Esophagus (tissue), 2 donors: Measurements from ENCODE around the gene MYG1. TPM values are rescaled to one million over a fixed set of nuclear protein-coding genes. Genes with fewer than 3 reads are reported as not detected.
A peak's percentile ranks its signal among the peaks of the same experiment; 100 is the strongest.

Experiments used
- H3K27ac ChIP-seq, 2 donors: one replicate each; pipeline ENCODE4 v1.5.1; 2013; ENCODE audit warnings: low read depth in 2 of 2, mild to moderate bottlenecking in 2 of 2, inconsistent platforms in 1 of 2, low read length in 1 of 2, moderate library complexity in 1 of 2
- H3K27me3 ChIP-seq, 2 donors: one replicate each; pipeline ENCODE4 v1.6.1; 2013; ENCODE audit warnings: low read length in 2 of 2, control low read depth in 1 of 2, mild to moderate bottlenecking in 1 of 2; ENCODE audit not compliant: insufficient read depth in 2 of 2, control insufficient read depth in 1 of 2
- H3K36me3 ChIP-seq, 2 donors: one replicate each; pipeline ENCODE4 v1.6.1; 2013; ENCODE audit warnings: low read length in 1 of 2; ENCODE audit not compliant: control insufficient read depth in 2 of 2, insufficient read depth in 2 of 2
- H3K4me1 ChIP-seq, 2 donors: one replicate each; pipeline ENCODE4 v1.6.1; 2013; ENCODE audit warnings: low read length in 1 of 2; ENCODE audit not compliant: control insufficient read depth in 2 of 2, insufficient read depth in 2 of 2
- H3K4me3 ChIP-seq, 2 donors: one replicate each; pipeline ENCODE4 v1.5.1; 2013; ENCODE audit warnings: low read length in 2 of 2, mild to moderate bottlenecking in 2 of 2, low read depth in 1 of 2, moderate library complexity in 1 of 2
- H3K9me3 ChIP-seq, 2 donors: one replicate each; pipeline ENCODE4 v1.6.1; 2013; ENCODE audit warnings: mild to moderate bottlenecking in 2 of 2, low read depth in 1 of 2, low read length in 1 of 2, moderate library complexity in 1 of 2; ENCODE audit not compliant: control insufficient read depth in 2 of 2, insufficient read depth in 1 of 2
- WGBS, 2 donors: extraction: QIAGEN DNeasy Blood & Tissue Kit; methylation state at CpG; one replicate each; pipeline ENCODE4 v1.1.7; 2013; 5-methylcytosine and 5-hydroxymethylcytosine counted together
- polyA plus RNA-seq, 2 donors: library from polyadenylated mRNA; stranded (reverse); fragments of 200-250 nt; gene quantifications; one replicate each; pipeline ENCODE4 v1.2.3, GENCODE V29; 2013
- donor health status: healthy with polysubstance abuse.
- donor health status: Bipolar disorder and iron deficiency.

MYG1 gene
- polyA plus RNA-seq, 2 donors: 41.8 to 75.0 TPM

- no peaks in the 10 kb centered on the region for H3K36me3 ChIP-seq
- peak overlapping the region; percentile 56 for H3K4me3 ChIP-seq
- H3K27me3 ChIP-seq: no peaks in the 10 kb centered on the region
- WGBS, 2 donors: 0 to 1% methylated on average over 26 to 50 of the region's 50 CpGs
- H3K4me1 ChIP-seq: no peaks in the 10 kb centered on the region
- no peaks in the 10 kb centered on the region for H3K9me3 ChIP-seq
- H3K27ac ChIP-seq: peak overlapping the region; percentile 78 to 82
Observed at GRCh38 chr12:53344824-53345485, 45.5 kb downstream of the MYG1 start.

- Histone ChIP-seq H3K27ac (peak overlapping the region; percentile 78 to 82), H3K4me1 (no peaks in the 10 kb centered on the region), H3K4me3 (peak overlapping the region in 1 of 2 donors; percentile 56), H3K36me3 (no peaks in the 10 kb centered on the region), H3K27me3 (no peaks in the 10 kb centered on the region), H3K9me3 (no peaks in the 10 kb centered on the region)
- 35 to 37% methylated on average over 10 of the region's 10 CpGs for WGBS, 2 donors
Observed at GRCh38 chr12:53345486-53346188, 46.1 kb downstream of the MYG1 start.

DNA sequence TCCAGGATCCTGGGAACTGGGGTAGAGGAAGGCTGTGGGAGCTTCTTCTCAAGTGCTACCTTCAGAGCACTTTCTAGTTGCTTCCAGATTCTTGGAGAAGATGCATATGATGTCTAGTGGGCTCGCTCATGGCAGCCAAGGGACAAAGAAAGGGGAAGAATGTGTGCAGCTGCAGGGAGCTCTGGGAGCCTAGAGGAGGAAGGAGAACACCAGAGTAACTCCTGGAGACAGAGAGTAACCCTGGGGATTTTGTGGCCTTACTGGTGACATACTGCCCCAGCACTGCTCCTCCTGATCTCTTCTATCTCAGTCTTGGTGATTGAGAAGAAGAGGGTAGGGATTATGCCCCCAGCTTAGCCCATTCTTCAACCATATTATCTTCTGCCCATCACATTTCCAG lies 47.0 kb downstream of the MYG1 start:
- no peaks in the 10 kb centered on the region for H3K4me1 ChIP-seq
- WGBS, 2 donors: 91 to 92% methylated on average over 1 of the region's 1 CpG
- no peaks in the 10 kb centered on the region for H3K27me3 ChIP-seq
- no peak overlapping the region for H3K4me3 ChIP-seq
- H3K27ac ChIP-seq: no peak overlapping the region
- no peaks in the 10 kb centered on the region for H3K9me3 ChIP-seq
- H3K36me3 ChIP-seq: no peaks in the 10 kb centered on the region

DNA sequence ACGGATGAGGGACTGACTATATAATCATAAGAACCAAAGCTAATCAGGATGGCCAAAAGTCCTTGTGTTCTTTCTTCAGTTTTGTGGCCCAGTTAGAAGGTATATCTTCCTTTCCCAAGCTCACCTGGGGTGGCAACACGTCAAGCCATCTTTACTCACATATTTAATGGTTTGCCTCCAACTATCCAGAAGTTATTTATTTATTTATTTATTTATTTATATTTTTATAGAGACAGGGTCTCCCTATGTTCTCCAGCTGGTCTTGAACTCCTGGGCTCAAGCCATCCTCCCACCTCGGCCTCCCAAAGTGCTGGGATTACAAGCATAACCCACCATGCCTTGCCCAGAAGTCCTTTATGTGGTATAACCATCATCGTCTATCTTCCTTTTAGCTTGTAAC lies 48.4 kb downstream of the MYG1 start:
- WGBS, 2 donors: 84 to 91% methylated on average over 4 of the region's 4 CpGs
- H3K27me3 ChIP-seq: no peaks in the 10 kb centered on the region

DNA sequence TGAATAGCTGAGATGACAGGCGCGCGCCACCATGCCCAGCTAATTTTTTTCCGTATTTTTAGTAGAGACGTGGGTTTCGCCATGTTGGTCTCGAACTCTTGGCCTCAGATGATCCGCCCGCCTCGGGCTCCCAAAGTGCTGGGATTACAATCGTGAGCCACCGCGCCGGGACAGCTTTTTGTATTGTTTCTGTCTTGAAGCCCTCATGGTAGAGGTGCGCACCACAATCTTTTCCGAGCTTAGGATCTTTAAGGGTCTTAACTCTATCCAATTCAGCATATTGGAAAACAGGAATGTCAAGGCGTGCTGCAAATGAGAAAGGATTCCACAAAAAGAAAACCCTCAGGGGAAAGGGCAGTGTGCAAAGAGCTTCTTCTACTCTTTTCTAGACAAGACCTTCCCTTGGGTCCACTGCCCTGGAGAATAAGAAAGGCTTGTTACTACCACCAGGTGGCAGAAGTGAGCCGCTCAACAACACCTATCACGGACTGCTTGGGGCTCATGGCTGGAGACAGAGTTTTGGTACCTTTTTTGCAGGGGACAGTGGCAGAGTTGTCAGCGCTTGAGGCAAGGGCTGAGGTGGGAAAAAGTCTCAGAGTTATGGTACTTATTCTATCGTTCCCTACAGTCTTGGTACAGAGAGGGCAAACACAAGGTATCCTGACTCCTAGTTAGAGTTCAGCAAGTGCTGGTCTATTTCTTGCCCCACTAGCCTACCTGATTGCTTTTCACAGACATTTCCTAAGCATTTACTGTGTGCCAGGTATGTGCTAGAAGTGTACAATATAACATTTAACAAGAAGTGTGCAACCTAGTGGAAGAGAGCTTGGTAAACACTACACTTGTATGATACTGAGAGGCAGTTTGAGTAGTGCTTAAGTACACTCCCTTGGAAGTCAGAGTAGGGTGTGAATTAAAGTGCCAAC lies 53.1 kb downstream of the MYG1 start:
- 57 to 61% methylated on average over 21 of the region's 21 CpGs for WGBS, 2 donors
- no peaks in the 10 kb centered on the region for H3K27me3 ChIP-seq
- no peaks in the 10 kb centered on the region for H3K9me3 ChIP-seq
- no peaks in the 10 kb centered on the region for H3K4me1 ChIP-seq
- H3K4me3 ChIP-seq: no peak overlapping the region
- H3K36me3 ChIP-seq: no peaks in the 10 kb centered on the region
- H3K27ac ChIP-seq: peak overlapping the region in 1 of 2 donors; percentile 30

More for the DNA sequence above, 48.4 kb downstream of the MYG1 start:
- Histone ChIP-seq H3K4me1 (no peaks in the 10 kb centered on the region), H3K4me3 (no peak overlapping the region), H3K27ac (no peak overlapping the region), H3K9me3 (no peaks in the 10 kb centered on the region), H3K36me3 (no peaks in the 10 kb centered on the region)

DNA sequence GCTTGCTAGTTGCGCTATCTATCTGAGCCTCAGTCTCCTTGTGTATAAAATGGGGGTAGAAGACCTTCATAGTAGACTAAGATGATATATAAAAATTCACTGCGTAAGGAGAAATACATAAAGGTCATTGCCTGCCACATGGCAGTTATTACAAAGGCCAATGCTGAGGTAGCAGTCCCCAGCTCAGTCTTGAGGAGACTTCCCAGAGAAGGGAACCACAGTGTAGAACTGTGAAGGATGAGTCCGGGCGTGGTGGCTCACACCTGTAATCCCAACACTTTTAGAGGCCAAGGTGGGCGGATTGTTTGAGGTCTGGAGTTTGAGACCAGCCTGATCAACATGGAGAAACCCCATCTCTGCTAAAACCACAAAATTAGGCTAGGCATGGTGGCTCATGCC lies 53.8 kb downstream of the MYG1 start:
- no peaks in the 10 kb centered on the region for H3K9me3 ChIP-seq
- H3K27ac ChIP-seq: peak overlapping the region in 1 of 2 donors; percentile 30
- H3K36me3 ChIP-seq: no peaks in the 10 kb centered on the region
- H3K4me1 ChIP-seq: no peaks in the 10 kb centered on the region
- no peak overlapping the region for H3K4me3 ChIP-seq
- WGBS, 2 donors: 83% methylated on average over 5 of the region's 5 CpGs
- H3K27me3 ChIP-seq: no peaks in the 10 kb centered on the region

DNA sequence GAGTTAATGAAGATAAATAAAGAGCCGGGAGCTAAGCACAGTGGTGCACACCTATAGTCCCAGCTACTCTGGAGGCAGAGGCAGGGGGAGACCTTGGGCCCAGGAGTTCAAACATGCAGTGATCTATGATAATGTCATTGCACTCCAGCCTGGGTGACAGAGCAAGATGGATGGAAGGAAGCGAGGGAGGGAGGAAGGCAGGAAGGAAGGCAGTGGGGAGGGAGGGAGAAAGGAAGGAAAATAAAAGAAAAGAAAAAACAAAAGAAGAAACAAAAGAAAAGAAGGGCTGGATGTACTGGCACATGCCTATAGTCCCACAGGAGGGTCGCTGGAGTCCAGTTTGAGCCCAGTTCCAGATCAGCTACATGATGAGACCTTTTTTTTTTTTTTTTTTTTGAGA lies 55.6 kb downstream of the MYG1 start:
- no peaks in the 10 kb centered on the region for H3K27me3 ChIP-seq
- H3K4me3 ChIP-seq: no peak overlapping the region
- H3K4me1 ChIP-seq: no peaks in the 10 kb centered on the region
- no peaks in the 10 kb centered on the region for H3K9me3 ChIP-seq
- peak overlapping the region in 1 of 2 donors; percentile 33 for H3K27ac ChIP-seq
- WGBS, 2 donors: 54 to 66% methylated on average over 3 of the region's 3 CpGs
- no peaks in the 10 kb centered on the region for H3K36me3 ChIP-seq

Other genes with a start within 250 kb of the MYG1 start
- 10 to 100 TPM; 32.9 to 48.6 TPM for gene TNS2, start 249.6 kb upstream of the MYG1 start, polyA plus RNA-seq
- 10 to 100 TPM; 16.1 to 24.1 TPM for gene SPRYD3, start 220.3 kb upstream of the MYG1 start, polyA plus RNA-seq
- 10 to 100 TPM; 40.8 to 59.1 TPM for gene IGFBP6, start 202.0 kb upstream of the MYG1 start, polyA plus RNA-seq
- gene SOAT2, start 196.2 kb upstream of the MYG1 start, polyA plus RNA-seq: under 1 TPM; 0.14 to 0.16 TPM
- 1 to 10 TPM; 4.7 to 5.3 TPM for gene ZNF740, start 119.0 kb upstream of the MYG1 start, polyA plus RNA-seq
- gene CSAD, start 118.8 kb upstream of the MYG1 start, polyA plus RNA-seq: 10 to 100 TPM; 25.6 to 63.7 TPM
- gene ITGB7, start 92.4 kb upstream of the MYG1 start, polyA plus RNA-seq: 1 to 10 TPM; 7.5 to 8.0 TPM
- gene RARG, start 67.5 kb upstream of the MYG1 start, polyA plus RNA-seq: 100 to 1,000 TPM in 1 of 2 donors, 10 to 100 TPM in 1; 84.8 to 104 TPM
- gene ESPL1, start 31.4 kb upstream of the MYG1 start, polyA plus RNA-seq: 10 to 100 TPM; 43.8 to 66.1 TPM
- gene PFDN5, start 4.2 kb upstream of the MYG1 start, polyA plus RNA-seq: 100 to 1,000 TPM; 612 to 762 TPM
- gene AAAS, start 21.9 kb downstream of the MYG1 start, polyA plus RNA-seq: 10 to 100 TPM; 31.4 to 41.2 TPM
- not detected for gene SP7, start 36.7 kb downstream of the MYG1 start, polyA plus RNA-seq
- gene SP1, start 80.5 kb downstream of the MYG1 start, polyA plus RNA-seq: 10 to 100 TPM; 21.6 to 22.3 TPM
- under 1 TPM in 1 of 2 donors, not detected in 1; 0.08 TPM for gene AMHR2, start 124.2 kb downstream of the MYG1 start, polyA plus RNA-seq
- gene PRR13, start 142.0 kb downstream of the MYG1 start, polyA plus RNA-seq: 100 to 1,000 TPM in 1 of 2 donors, 10 to 100 TPM in 1; 73.8 to 119 TPM
- gene PCBP2, start 152.4 kb downstream of the MYG1 start, polyA plus RNA-seq: 100 to 1,000 TPM; 330 to 344 TPM
- gene MAP3K12, start 199.8 kb downstream of the MYG1 start, polyA plus RNA-seq: 1 to 10 TPM; 6.2 to 8.5 TPM
- 10 to 100 TPM; 20.1 to 24.8 TPM for gene TARBP2, start 201.6 kb downstream of the MYG1 start, polyA plus RNA-seq
- gene NPFF, start 207.8 kb downstream of the MYG1 start, polyA plus RNA-seq: under 1 TPM in 1 of 2 donors, not detected in 1; 0.12 TPM